Suprapubic skin (tissue), 3 donors: ENCODE results near the gene PHYHD1.

ENCODE experiments used
- EP300 ChIP-seq: sonication (generic); formaldehyde crosslinking; IDR thresholded peaks from one replicate; pipeline ENCODE4 v1.6.1; 2017; ENCODE audit warnings: antibody characterized with exemption
- TF ChIP-seq, protein P1 (sequence below), 2 donors: fragments of 200-600 bp in 1 of 2; fragments of 450-650 bp in 1 of 2; sonication (generic) in 1 of 2; IDR thresholded peaks; one replicate each; pipeline ENCODE4 v1.5.1; 2016 to 2019; ENCODE audit warnings: antibody characterized with exemption in 2 of 2, mild to moderate bottlenecking in 1 of 2, moderate library complexity in 1 of 2

GRCh38 chr9:128893354-128893753, 27.4 kb upstream of the PHYHD1 start:
- TF ChIP-seq EP300: no peak
- TF ChIP-seq, protein P1, sequence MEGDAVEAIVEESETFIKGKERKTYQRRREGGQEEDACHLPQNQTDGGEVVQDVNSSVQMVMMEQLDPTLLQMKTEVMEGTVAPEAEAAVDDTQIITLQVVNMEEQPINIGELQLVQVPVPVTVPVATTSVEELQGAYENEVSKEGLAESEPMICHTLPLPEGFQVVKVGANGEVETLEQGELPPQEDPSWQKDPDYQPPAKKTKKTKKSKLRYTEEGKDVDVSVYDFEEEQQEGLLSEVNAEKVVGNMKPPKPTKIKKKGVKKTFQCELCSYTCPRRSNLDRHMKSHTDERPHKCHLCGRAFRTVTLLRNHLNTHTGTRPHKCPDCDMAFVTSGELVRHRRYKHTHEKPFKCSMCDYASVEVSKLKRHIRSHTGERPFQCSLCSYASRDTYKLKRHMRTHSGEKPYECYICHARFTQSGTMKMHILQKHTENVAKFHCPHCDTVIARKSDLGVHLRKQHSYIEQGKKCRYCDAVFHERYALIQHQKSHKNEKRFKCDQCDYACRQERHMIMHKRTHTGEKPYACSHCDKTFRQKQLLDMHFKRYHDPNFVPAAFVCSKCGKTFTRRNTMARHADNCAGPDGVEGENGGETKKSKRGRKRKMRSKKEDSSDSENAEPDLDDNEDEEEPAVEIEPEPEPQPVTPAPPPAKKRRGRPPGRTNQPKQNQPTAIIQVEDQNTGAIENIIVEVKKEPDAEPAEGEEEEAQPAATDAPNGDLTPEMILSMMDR (IDR thresholded peaks at IDR 0.05): no peak
